DMS 273 treated with DMSO at 0.1 percent for 48 hours (cell line): ENCODE results near the gene CDH23.

Source experiments
- DNase-seq: peaks from one replicate; lab custom pipeline; 2025; lab: John Stamatoyannopoulos, UW

The CDH23 gene

GRCh38 chr10:71517298-71518169 is 120.8 kb downstream of the CDH23 start:
- no peak for DNase-seq

- no peak for DNase-seq
These were observed 123.3 kb downstream of the CDH23 start for GRCh38 chr10:71520042-71520441.

GRCh38 chr10:71521504-71522441 is 125.1 kb downstream of the CDH23 start:
- DNase-seq = no peak

- no peak for DNase-seq
These were observed 125.9 kb downstream of the CDH23 start for GRCh38 chr10:71522442-71523144.

- no peak for DNase-seq
These were observed 127.0 kb downstream of the CDH23 start for GRCh38 chr10:71523756-71524155.

DNA sequence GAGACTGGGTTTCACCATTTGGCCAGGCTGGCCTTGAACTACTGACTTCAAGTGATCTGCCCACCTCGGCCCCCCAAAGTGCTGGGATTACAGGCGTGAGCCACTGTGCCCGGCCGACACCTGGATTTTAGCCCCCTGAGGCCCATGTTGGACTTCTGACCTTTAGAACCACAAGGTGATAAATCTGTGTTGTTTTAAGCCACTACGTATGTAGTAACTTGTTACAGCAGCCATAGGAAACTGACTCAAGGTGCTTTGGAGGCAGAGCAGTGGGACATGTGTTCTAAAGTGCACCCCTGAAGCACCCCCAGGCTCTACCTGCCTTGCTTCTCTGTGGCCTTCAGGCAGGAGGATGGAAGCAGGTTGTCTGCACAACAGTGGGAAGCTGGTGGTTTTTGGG is 128.4 kb downstream of the CDH23 start:
- no peak for DNase-seq

- no peak for DNase-seq
These were observed 129.0 kb downstream of the CDH23 start for GRCh38 chr10:71525721-71526120.

- DNase-seq = no peak
These were observed 129.9 kb downstream of the CDH23 start for GRCh38 chr10:71526653-71527052.

- no peak for DNase-seq
These were observed 130.4 kb downstream of the CDH23 start for GRCh38 chr10:71527135-71527534.

GRCh38 chr10:71528371-71529206 is 131.9 kb downstream of the CDH23 start:
- DNase-seq = no peak

- DNase-seq = no peak
These were observed 132.6 kb downstream of the CDH23 start for GRCh38 chr10:71529207-71529827.

DNA sequence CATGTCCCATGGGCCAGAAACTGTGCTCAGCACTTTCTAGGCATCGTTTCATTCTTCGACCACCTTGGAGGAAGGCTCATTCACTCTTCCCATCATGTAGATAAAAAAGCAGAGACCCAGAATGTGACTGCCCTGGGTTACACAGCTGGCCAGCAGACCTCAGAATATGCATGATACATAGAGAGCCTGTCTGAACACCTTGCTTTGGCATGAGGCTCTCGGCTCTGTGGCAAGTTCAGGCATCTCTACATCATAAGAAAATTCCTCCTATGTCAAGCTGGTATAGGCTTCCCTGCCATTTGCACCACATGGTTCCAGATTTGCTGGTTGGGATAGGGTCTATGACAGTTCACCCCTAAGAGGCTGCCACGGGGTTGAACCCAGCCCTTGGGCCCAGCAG is 134.1 kb downstream of the CDH23 start:
- no peak for DNase-seq

GRCh38 chr10:71531485-71532446 is 135.0 kb downstream of the CDH23 start:
- no peak for DNase-seq

DNA sequence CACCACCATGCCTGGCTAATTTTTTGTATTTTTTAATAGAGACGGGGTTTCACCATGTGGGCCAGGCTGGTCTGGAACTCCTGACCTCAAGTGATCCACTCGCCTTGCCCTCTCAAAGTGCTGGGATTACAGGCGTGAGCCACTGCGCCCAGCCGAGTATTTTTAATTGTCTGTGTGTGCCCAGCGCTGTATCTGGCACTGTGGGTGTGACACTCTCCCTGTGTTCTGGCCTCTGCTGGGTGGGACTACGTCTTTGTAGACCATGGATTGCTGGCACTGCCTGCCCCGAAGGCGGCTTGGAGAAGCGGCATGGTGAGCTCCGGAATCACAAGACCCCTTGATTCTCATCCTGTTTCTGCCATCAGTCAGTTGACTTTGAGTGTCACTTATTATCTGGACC is 136.2 kb downstream of the CDH23 start:
- no peak for DNase-seq

DNA sequence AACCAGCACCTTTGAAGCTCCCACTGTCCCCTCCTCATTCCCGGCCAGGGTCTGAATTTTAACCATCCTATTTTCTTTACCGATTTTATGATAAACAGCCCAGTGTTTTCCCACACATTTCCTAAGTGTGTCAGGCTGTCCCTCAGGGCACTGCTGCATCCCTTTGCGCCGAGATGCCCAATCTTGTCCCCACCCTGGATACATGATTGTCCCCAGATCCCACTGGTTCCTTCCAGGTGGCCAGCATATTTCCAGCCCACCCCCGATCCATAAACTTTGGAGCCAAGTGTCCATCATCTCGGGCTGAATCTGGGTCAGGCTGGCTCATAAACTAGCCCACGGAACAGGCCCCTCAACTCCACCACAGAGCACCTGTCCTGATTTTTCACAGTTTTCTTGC is 137.2 kb downstream of the CDH23 start:
- no peak for DNase-seq

- DNase-seq = no peak
These were observed 138.0 kb downstream of the CDH23 start for GRCh38 chr10:71534568-71535194.

GRCh38 chr10:71536332-71536731 is 139.6 kb downstream of the CDH23 start:
- DNase-seq = no peak

- no peak for DNase-seq
These were observed 140.4 kb downstream of the CDH23 start for GRCh38 chr10:71537125-71537524.

- no peak for DNase-seq
These were observed 141.0 kb downstream of the CDH23 start for GRCh38 chr10:71537681-71538080.
